Psoas muscle (tissue), 8 donors: Measurements from ENCODE around the gene MEIG1. TPM values are rescaled to one million over a fixed set of nuclear protein-coding genes. Genes with fewer than 3 reads are reported as not detected.
"Not testable (repeated sequence)": the region's sequence is repeated elsewhere in the genome, so short reads cannot be mapped to it uniquely, and the experiment has no call there.

ENCODE experiments used
- ATAC-seq, 4 donors: fragments of 200-7000 bp; cut with Tn5 transposase; one replicate each; pipeline ENCODE4 v1.9.1; 2020; ENCODE audit warnings: moderate library complexity in 3 of 4, mild to moderate bottlenecking in 2 of 4
- DNase-seq, 2 donors: peaks; one replicate each; pipeline ENCODE4 v3.0.0-alpha.2; 2020
- H3K27ac ChIP-seq: fragments of 200-600 bp; one replicate; pipeline ENCODE4 v1.8.0; 2022
- H3K27me3 ChIP-seq, 3 donors: fragments of 200-600 bp in 1 of 3; one replicate each; pipeline versions ENCODE4 v1.6.1 to v1.8.0; 2013 to 2022; ENCODE audit warnings: low read length in 2 of 3, mild to moderate bottlenecking in 2 of 3, moderate library complexity in 1 of 3; ENCODE audit not compliant: insufficient read depth in 3 of 3
- H3K36me3 ChIP-seq, 2 donors: fragments of 200-600 bp in 1 of 2; one replicate each; pipeline versions ENCODE4 v1.6.1 to v1.8.0; 2013 to 2022; ENCODE audit warnings: low read depth in 1 of 2, mild to moderate bottlenecking in 1 of 2, moderate library complexity in 1 of 2; ENCODE audit not compliant: insufficient read depth in 1 of 2
- H3K4me1 ChIP-seq: fragments of 200-600 bp; one replicate; pipeline ENCODE4 v1.8.0; 2022
- H3K4me3 ChIP-seq: fragments of 200-600 bp; one replicate; pipeline ENCODE4 v1.8.0; 2022; ENCODE audit warnings: mild to moderate bottlenecking
- H3K9me3 ChIP-seq: fragments of 200-600 bp; one replicate; pipeline ENCODE4 v1.8.0; 2022
- CTCF ChIP-seq: fragments of 200-600 bp; IDR thresholded peaks from one replicate; pipeline ENCODE4 v1.8.0; 2022; ENCODE audit warnings: antibody characterized with exemption
- WGBS, 3 donors: extraction: QIAGEN DNeasy Blood & Tissue Kit; methylation state at CpG; one replicate each; pipeline versions ENCODE4 v1.1.6 to v1.1.7; 2013; 5-methylcytosine and 5-hydroxymethylcytosine counted together
- intact Hi-C, 2 donors: fragments of 100-400 bp; cut with DNase I; formaldehyde crosslinking; loops; one replicate each; pipeline versions ENCODE4 v1.11.0 to v1.14.2; 2022
- polyA plus RNA-seq, 3 donors: library from polyadenylated mRNA; stranded (reverse); fragments of 200-250 nt; gene quantifications; one replicate each; pipeline ENCODE4 v1.2.3, GENCODE V29; 2013
- total RNA-seq, 4 donors: library from RNA; stranded (reverse); fragmentation: NEBNext Ultra II Directional in 2 of 4; extraction: Animal tissue kit (Norgen Biotek cat#: 25700) in 2 of 4; gene quantifications; one replicate each; pipeline versions ENCODE4 v1.2.1 to v1.2.4, GENCODE V29; 2021 to 2023
- donor health status: healthy with polysubstance abuse.
- donor health status: DM: no; HTN: no; CAD: no; lungs with moderate emphysema.
- donor health status: Bipolar disorder and iron deficiency.
- donor health status: healthy.
- donor health status: DM: yes; HTN: yes; CAD: no.
- donor health status: DM: no; HTN: no; CAD: no.
- donor health status: DM: no; HTN: no; CAD: no.
- donor health status: DM: yes; HTN: yes; CAD: no.

MEIG1 gene
- total and polyA plus RNA-seq, 7 donors, result 0.25 to 0.40 TPM; not detected in 5

DNA sequence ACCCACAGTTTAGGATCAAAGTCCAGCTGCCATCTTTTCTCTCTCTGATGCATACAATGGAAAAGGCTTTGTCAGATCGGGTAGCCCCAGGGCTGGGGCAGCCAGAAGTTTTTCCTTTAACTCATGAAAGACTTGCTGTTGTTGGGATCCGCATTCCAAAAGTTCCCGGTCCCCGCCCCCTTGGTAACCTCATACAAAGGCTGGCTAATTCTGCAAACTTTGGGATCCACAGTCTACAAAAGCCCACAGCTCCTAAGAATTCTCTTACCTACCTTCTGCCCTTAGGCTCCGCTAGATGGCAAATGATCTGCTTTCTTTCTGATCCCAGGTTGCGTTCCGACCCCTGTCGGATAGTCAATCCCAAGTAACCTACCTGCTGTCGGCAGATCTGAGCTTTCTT is 33.1 kb downstream of the MEIG1 start:
- H3K27ac ChIP-seq, H3K36me3 ChIP-seq, H3K4me3 ChIP-seq, DNase-seq, ATAC-seq, intact Hi-C loops, H3K9me3 ChIP-seq, H3K27me3 ChIP-seq, H3K4me1 ChIP-seq: not testable (repeated sequence)
- WGBS, 3 donors, result 78 to 81% (median 79%) methylated on average over 9 of the region's 9 CpGs

GRCh38 chr10:14993500-14994455 is 34.6 kb downstream of the MEIG1 start:
- H3K4me1 ChIP-seq, H3K27ac ChIP-seq, DNase-seq, ATAC-seq, H3K9me3 ChIP-seq, H3K4me3 ChIP-seq, H3K27me3 ChIP-seq, H3K36me3 ChIP-seq, intact Hi-C loops: not testable (repeated sequence)
- WGBS, 3 donors, result 56 to 66% (median 62%) methylated on average over 32 of the region's 32 CpGs

DNA sequence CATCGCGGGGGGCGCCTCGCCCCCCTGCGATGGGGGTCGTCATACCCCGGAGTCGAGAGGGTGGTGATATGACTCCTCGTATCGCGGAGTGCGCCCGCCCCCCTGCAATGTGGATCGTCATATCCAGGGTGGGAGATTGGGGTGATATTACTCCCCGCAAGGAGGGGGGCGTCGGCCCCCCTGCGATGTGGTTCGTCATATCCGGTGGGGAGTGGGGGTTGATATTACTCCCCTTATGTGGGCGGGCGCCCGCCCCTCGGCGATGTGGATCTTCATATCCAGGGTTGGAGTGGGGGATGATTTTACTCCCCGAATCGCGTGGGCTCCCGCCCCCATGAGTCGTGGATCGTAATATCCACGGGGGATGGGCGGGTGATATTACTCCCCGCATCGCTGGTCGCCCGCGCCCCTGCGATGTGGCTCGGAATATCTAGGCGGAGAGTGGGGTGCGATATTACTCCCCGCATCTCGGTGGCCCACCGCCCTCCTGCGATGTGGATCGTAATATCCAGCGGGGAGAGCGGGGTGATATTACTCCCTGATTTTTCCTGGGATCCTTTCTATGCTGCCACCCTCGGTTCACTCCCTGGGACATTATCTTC is 36.9 kb downstream of the MEIG1 start:
- 62 to 88% (median 79%) methylated on average over 49 to 50 of the region's 50 CpGs for WGBS, 3 donors
- Histone ChIP-seq H3K27ac (no peak overlapping the region), H3K4me1 (no peaks in the 10 kb centered on the region), H3K27me3 (no peaks in the 10 kb centered on the region), H3K9me3 (no peaks in the 10 kb centered on the region), H3K36me3 (no peaks in the 10 kb centered on the region), H3K4me3 (no peak overlapping the region)
- intact Hi-C loops, result no loop called here
- ATAC-seq (no peak), DNase-seq (no peak)
- TF ChIP-seq CTCF, result no peak

DNA sequence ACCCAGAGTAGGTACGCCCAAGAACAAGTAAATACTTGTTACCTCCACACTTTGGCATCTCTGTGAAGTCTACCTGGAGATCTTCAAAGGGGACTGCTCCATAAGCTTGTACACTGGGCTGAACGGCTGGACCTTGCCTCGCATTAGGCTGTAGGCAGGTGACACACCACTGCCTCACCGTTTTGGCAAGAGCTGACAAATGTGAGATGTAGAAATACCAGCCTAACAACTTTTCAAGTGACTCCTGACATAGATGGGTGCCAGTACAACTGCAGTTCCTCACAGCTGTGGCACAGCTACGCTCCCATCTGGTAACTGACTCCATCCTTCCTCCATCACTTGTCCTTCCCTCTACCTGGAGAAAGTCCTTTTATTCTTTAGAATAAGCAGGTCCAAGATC is 54.3 kb downstream of the MEIG1 start:
- H3K9me3 ChIP-seq, DNase-seq, ATAC-seq, H3K4me3 ChIP-seq, H3K36me3 ChIP-seq, H3K27ac ChIP-seq, H3K27me3 ChIP-seq, H3K4me1 ChIP-seq, intact Hi-C loops: not testable (repeated sequence)
- WGBS, 3 donors, result 69 to 73% (median 69%) methylated on average over 5 of the region's 5 CpGs

GRCh38 chr10:15015451-15015850 is 56.3 kb downstream of the MEIG1 start:
- ATAC-seq (no peak), DNase-seq (no peak)
- Histone ChIP-seq H3K27me3 (no peaks in the 10 kb centered on the region), H3K4me1 (no peaks in the 10 kb centered on the region), H3K9me3 (no peaks in the 10 kb centered on the region), H3K4me3 (no peak overlapping the region), H3K27ac (no peak overlapping the region), H3K36me3 (no peaks in the 10 kb centered on the region)
- WGBS, 3 donors, result 51 to 64% (median 59%) methylated on average over 7 of the region's 7 CpGs
- intact Hi-C loops, result no loop called here
- no peak for TF ChIP-seq CTCF

- WGBS, 3 donors, result 49 to 64% (median 51%) methylated on average over 2 to 4 of the region's 5 CpGs
- not testable (repeated sequence) for ATAC-seq, H3K27ac ChIP-seq
Observed at GRCh38 chr10:15020966-15021365, 61.8 kb downstream of the MEIG1 start.

More at GRCh38 chr10:15020966-15021365, 61.8 kb downstream of the MEIG1 start:
- H3K4me3 ChIP-seq, H3K27me3 ChIP-seq, H3K4me1 ChIP-seq, DNase-seq, H3K36me3 ChIP-seq, intact Hi-C loops, H3K9me3 ChIP-seq: not testable (repeated sequence)

Other genes with a start within 250 kb of the MEIG1 start
- 1 to 10 TPM; 1.7 to 3.1 (median 2.6) TPM for gene FAM107B, start 184.5 kb upstream of the MEIG1 start, total RNA-seq
- 1 to 10 TPM; 1.0 to 1.8 (median 1.5) TPM for gene FAM107B, start 184.5 kb upstream of the MEIG1 start, polyA plus RNA-seq
- 10 to 100 TPM; 15.4 to 23.5 (median 18.9) TPM for gene CDNF, start 121.4 kb upstream of the MEIG1 start, total RNA-seq
- gene CDNF, start 121.4 kb upstream of the MEIG1 start, polyA plus RNA-seq, result 10 to 100 TPM in 2 of 3 donors, 1 to 10 TPM in 1; 4.9 to 19.3 (median 11.7) TPM
- gene HSPA14, start 121.1 kb upstream of the MEIG1 start, total RNA-seq, result 10 to 100 TPM in 3 of 4 donors, 1 to 10 TPM in 1; 5.5 to 20.8 (median 14.0) TPM
- gene HSPA14, start 121.1 kb upstream of the MEIG1 start, polyA plus RNA-seq, result 10 to 100 TPM; 11.9 to 29.8 (median 15.4) TPM
- 1 to 10 TPM; 4.0 to 7.0 (median 5.8) TPM for gene MSANTD7, start 121.1 kb upstream of the MEIG1 start, total RNA-seq
- 1 to 10 TPM; 3.4 to 9.7 (median 5.8) TPM for gene MSANTD7, start 121.1 kb upstream of the MEIG1 start, polyA plus RNA-seq
- 1 to 10 TPM; 4.4 to 7.9 (median 6.2) TPM for gene SUV39H2, start 80.5 kb upstream of the MEIG1 start, total RNA-seq
- 1 to 10 TPM; 2.3 to 6.3 (median 5.8) TPM for gene SUV39H2, start 80.5 kb upstream of the MEIG1 start, polyA plus RNA-seq
- 1 to 10 TPM; 2.4 to 3.0 (median 2.6) TPM for gene DCLRE1C, start 5.3 kb upstream of the MEIG1 start, total RNA-seq
- gene DCLRE1C, start 5.3 kb upstream of the MEIG1 start, polyA plus RNA-seq, result 1 to 10 TPM; 2.1 to 4.6 (median 3.7) TPM
- under 1 TPM in 2 of 4 donors, not detected in 2; 0.25 to 0.39 TPM for gene OLAH, start 84.6 kb downstream of the MEIG1 start, total RNA-seq
- gene OLAH, start 84.6 kb downstream of the MEIG1 start, polyA plus RNA-seq, result under 1 TPM in 2 of 3 donors, not detected in 1; 0.29 to 0.99 TPM
- not detected for gene ACBD7, start 129.4 kb downstream of the MEIG1 start, total RNA-seq
- under 1 TPM in 1 of 3 donors, not detected in 2; 0.06 TPM for gene ACBD7, start 129.4 kb downstream of the MEIG1 start, polyA plus RNA-seq
- gene RPP38, start 138.0 kb downstream of the MEIG1 start, total RNA-seq, result 10 to 100 TPM in 2 of 4 donors, 1 to 10 TPM in 2; 7.3 to 17.2 (median 11.1) TPM
- 10 to 100 TPM; 18.1 to 21.9 (median 20.2) TPM for gene RPP38, start 138.0 kb downstream of the MEIG1 start, polyA plus RNA-seq
- 10 to 100 TPM in 1 of 4 donors, 1 to 10 TPM in 3; 8.1 to 12.9 (median 8.9) TPM for gene NMT2, start 209.3 kb downstream of the MEIG1 start, total RNA-seq
- gene NMT2, start 209.3 kb downstream of the MEIG1 start, polyA plus RNA-seq, result 1 to 10 TPM; 3.9 to 8.8 (median 5.9) TPM